Body of pancreas (tissue), 4 donors: ENCODE measurements around the gene CCR1. TPM values are rescaled to one million over a fixed set of nuclear protein-coding genes. Genes with fewer than 3 reads are reported as not detected.

Experiments used
- ATAC-seq: fragments of 150-250 bp; one replicate; pipeline ENCODE4 v1.9.1; 2016
- DNase-seq, 4 donors: peaks; one replicate each; pipeline ENCODE4 v3.0.0-alpha.2; 2019
- H3K27ac ChIP-seq, 4 donors: fragments of 200-600 bp; sonication (generic); 1 replicate in 3 of 4; 2 replicates in 1 of 4; pipeline versions ENCODE4 v1.5.1 to v1.6.1; 2016 to 2019; ENCODE audit warnings: mild to moderate bottlenecking in 1 of 4, mixed read lengths in 1 of 4, moderate library complexity in 1 of 4
- H3K27me3 ChIP-seq, 2 donors: fragments of 200-600 bp; sonication (generic); one replicate each; pipeline ENCODE4 v1.6.0; 2016; ENCODE audit warnings: mild to moderate bottlenecking in 1 of 2
- H3K36me3 ChIP-seq, 2 donors: fragments of 200-600 bp; sonication (generic); replicated peaks in 1 of 2; 2 replicates each; pipeline ENCODE4 v1.5.1; 2016; ENCODE audit warnings: low read depth in 2 of 2; ENCODE audit not compliant: insufficient read depth in 1 of 2
- H3K4me1 ChIP-seq: fragments of 200-600 bp; sonication (generic); one replicate; pipeline ENCODE4 v1.6.0; 2016
- H3K4me3 ChIP-seq, 2 donors: fragments of 200-600 bp; sonication (generic); 1 replicate in 1 of 2; 2 replicates in 1 of 2; pipeline ENCODE4 v1.5.1; 2016 to 2019
- H3K9me3 ChIP-seq, 3 donors: fragments of 200-600 bp; sonication (generic); 1 replicate in 2 of 3; 2 replicates in 1 of 3; pipeline ENCODE4 v1.5.1; 2016
- POLR2A ChIP-seq, 3 donors: fragments of 450-650 bp; IDR thresholded peaks; one replicate each; pipeline ENCODE4 v1.6.1; 2016; ENCODE audit warnings: antibody characterized with exemption in 3 of 3, mild to moderate bottlenecking in 2 of 3
- WGBS, 2 donors: methylation state at CpG; one replicate each; pipeline ENCODE4 v1.1.5; 2017; 5-methylcytosine and 5-hydroxymethylcytosine counted together
- intact Hi-C: fragments of 100-400 bp; cut with DNase I; formaldehyde crosslinking; loops from one replicate; pipeline ENCODE4 v1.15.1; 2023
- total RNA-seq, 2 donors: library from RNA; depleted of rRNA; stranded (reverse); fragments of >200 nt; gene quantifications; one replicate each; pipeline ENCODE4 v1.1.0, GENCODE V29; 2016
- TF ChIP-seq, protein P1 (sequence below), 7 experiments: fragments of 450-650 bp in 4 of 7; fragments of 200-600 bp in 3 of 7; sonication (generic) in 3 of 7; IDR thresholded peaks; one replicate each; pipeline ENCODE4 v1.5.1; 2016 to 2019; ENCODE audit warnings: antibody characterized with exemption in 7 of 7

The CCR1 gene
- total RNA-seq, 2 donors from 2014 or later, result 1.8 to 3.0 TPM

DNA sequence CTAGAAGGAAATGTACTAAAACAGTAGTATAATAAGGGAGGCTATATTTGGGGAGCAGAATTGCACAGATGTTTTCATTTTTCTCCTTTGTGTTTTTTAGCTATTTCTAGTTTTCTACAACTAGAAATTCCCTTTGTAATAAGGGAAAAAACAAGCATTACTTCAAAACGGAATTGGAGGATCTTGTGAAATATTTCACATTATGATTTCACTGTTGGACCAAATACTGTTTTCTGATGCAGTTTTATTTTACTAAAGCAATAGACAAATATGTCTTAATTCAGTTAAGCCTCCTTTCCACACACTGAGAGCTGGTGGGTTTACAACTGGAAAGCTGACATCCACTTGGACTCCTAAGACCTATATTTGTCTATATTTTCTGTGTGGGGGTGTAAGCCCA lies 7.3 kb downstream of the CCR1 start:
- ATAC-seq, result no peak
- no peaks in the 10 kb centered on the region for H3K9me3 ChIP-seq
- no peak overlapping the region for H3K4me3 ChIP-seq
- no peak overlapping the region for H3K27ac ChIP-seq
- no peak for DNase-seq
- H3K36me3 ChIP-seq, result no peaks in the 10 kb centered on the region
- H3K4me1 ChIP-seq, result no peaks in the 10 kb centered on the region
- no peak for TF ChIP-seq POLR2A (IDR thresholded peaks at IDR 0.05)
- TF ChIP-seq, protein P1, sequence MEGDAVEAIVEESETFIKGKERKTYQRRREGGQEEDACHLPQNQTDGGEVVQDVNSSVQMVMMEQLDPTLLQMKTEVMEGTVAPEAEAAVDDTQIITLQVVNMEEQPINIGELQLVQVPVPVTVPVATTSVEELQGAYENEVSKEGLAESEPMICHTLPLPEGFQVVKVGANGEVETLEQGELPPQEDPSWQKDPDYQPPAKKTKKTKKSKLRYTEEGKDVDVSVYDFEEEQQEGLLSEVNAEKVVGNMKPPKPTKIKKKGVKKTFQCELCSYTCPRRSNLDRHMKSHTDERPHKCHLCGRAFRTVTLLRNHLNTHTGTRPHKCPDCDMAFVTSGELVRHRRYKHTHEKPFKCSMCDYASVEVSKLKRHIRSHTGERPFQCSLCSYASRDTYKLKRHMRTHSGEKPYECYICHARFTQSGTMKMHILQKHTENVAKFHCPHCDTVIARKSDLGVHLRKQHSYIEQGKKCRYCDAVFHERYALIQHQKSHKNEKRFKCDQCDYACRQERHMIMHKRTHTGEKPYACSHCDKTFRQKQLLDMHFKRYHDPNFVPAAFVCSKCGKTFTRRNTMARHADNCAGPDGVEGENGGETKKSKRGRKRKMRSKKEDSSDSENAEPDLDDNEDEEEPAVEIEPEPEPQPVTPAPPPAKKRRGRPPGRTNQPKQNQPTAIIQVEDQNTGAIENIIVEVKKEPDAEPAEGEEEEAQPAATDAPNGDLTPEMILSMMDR (IDR thresholded peaks at IDR 0.05), result no peak
- intact Hi-C loops, result no loop called here
- 28 to 31% methylated on average over 1 of the region's 1 CpG for WGBS, 2 donors
- H3K27me3 ChIP-seq, result no peaks in the 10 kb centered on the region

DNA sequence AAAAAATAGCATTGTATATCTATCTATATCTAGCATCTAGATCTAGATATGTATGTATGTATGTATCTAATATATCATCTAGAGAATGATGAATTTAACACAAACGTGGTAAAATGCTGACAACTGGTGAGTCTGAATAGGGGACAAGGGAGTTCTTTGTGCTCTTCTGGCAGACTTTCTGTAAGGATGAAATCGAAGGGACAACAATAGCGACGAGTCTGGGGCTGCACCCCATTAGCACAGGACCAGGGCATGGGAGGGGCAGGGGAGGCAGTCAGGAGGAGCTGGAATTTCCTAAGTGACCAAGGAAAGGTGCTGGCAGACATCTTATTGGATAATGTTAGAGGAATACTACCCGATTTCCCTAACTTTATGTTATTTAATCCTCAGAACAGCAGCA lies 7.9 kb downstream of the CCR1 start:
- intact Hi-C loops, result no loop called here
- no peak overlapping the region for H3K27ac ChIP-seq
- no peak overlapping the region for H3K4me3 ChIP-seq
- 51 to 52% methylated on average over 5 of the region's 5 CpGs for WGBS, 2 donors
- H3K4me1 ChIP-seq, result no peaks in the 10 kb centered on the region
- no peaks in the 10 kb centered on the region for H3K36me3 ChIP-seq
- H3K27me3 ChIP-seq, result no peaks in the 10 kb centered on the region
- no peak for DNase-seq
- no peak for ATAC-seq
- TF ChIP-seq, protein P1 (IDR thresholded peaks at IDR 0.05), result no peak
- TF ChIP-seq POLR2A (IDR thresholded peaks at IDR 0.05), result no peak
- no peaks in the 10 kb centered on the region for H3K9me3 ChIP-seq

DNA sequence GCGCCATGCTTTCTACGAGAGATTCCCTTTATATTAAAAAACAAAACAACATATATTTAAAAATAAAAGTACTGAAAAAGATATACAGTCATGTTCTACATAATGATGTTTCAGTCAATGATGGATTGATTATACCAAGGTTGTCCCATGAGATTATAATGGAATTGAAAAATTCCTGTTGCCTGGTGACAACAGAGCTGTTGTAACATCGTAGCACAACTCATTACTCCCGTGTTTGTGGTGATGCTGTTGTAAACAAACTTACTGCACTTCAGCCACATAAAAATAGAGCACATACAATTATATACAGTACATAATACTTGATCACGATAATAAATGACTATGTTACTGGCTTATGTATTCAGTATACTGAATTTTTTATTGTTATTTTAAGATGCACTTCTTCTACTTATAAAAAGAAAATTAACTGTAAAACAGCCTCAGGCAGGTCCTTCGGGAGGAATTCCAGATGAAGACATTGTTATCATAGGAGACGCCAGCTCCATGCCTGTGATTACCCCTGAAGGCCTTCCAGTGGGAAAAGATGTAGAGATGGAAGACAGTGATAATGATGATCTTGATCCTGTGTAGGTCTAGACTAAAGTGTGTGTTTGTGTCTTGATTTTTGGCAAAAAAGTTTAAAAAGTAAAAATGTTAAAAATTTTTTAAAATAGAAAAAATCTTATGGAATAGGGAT lies 11.7 kb downstream of the CCR1 start:
- no peaks in the 10 kb centered on the region for H3K4me1 ChIP-seq
- no peaks in the 10 kb centered on the region for H3K27me3 ChIP-seq
- H3K36me3 ChIP-seq, result no peaks in the 10 kb centered on the region
- H3K27ac ChIP-seq, result no peak overlapping the region
- WGBS, 2 donors, result 75 to 79% methylated on average over 7 of the region's 7 CpGs
- H3K4me3 ChIP-seq, result no peak overlapping the region
- peaks cover 0 to 9% (median 0%) of the 10 kb centered on the region in 3 donors for H3K9me3 ChIP-seq
- ATAC-seq (no peak), DNase-seq (no peak)
- TF ChIP-seq, protein P1 (IDR thresholded peaks at IDR 0.05), result no peak
- no peak for TF ChIP-seq POLR2A (IDR thresholded peaks at IDR 0.05)
- intact Hi-C loops, result no loop called here

DNA sequence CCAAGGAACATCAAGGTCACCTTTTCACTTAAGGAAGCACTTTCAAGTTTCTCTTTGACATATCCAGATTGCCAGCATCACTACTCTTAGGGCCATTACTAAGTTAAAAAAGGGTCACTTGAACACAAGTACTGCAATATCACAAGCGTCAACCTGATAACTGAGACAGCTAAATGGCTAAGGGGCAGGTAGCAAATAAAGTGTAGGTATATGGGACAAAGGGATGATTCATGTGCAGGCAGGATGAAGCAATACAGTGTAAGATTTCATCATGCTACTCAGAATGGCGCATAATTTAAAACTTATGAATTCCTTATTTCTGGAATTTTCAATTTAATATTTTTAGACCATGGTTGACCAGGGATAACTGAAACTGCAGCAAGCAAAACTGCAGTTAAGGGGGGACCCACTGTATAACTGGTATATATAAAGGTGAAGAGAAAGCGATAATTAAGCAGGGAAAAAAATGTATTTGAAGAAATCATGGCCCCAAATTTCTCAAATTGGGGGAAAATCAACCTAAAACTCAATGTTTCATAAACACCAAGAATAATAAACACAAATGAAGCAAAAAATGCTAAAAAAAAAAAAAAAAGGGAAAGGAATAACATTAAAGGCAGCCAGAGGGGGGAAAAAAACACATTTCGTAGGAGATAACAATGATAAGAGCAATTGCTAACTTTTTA lies 13.1 kb downstream of the CCR1 start:
- DNase-seq (no peak), ATAC-seq (no peak)
- no peak overlapping the region for H3K27ac ChIP-seq
- intact Hi-C loops, result no loop called here
- H3K27me3 ChIP-seq, result no peaks in the 10 kb centered on the region
- H3K9me3 ChIP-seq, result peaks cover 0 to 9% (median 0%) of the 10 kb centered on the region in 3 donors
- no peak for TF ChIP-seq POLR2A (IDR thresholded peaks at IDR 0.05)
- TF ChIP-seq, protein P1 (IDR thresholded peaks at IDR 0.05), result no peak
- H3K4me3 ChIP-seq, result no peak overlapping the region
- H3K4me1 ChIP-seq, result no peaks in the 10 kb centered on the region
- 79 to 80% methylated on average over 4 of the region's 4 CpGs for WGBS, 2 donors
- no peaks in the 10 kb centered on the region for H3K36me3 ChIP-seq
